IPS-NIHi7 (cell line): ENCODE measurements around the gene C17orf113.

Source experiments
- DNase-seq: peaks from one replicate; pipeline ENCODE4 v3.0.0; 2012; ENCODE audit warnings: mixed read lengths; ENCODE audit errors: extremely low spot score

Gene C17orf113

GRCh38 chr17:42050393-42051012 lies at the start of gene C17orf113:
TSS of gene C17orf113 (minus strand) at chr17:42050601. CDS start at chr17:42043376, 7,225 bp downstream.
- DNase-seq, result peak; percentile 81

GRCh38 chr17:42098730-42099399 lies 48.5 kb upstream of the C17orf113 start:
- no peak for DNase-seq

GRCh38 chr17:42097691-42098631 lies 47.6 kb upstream of the C17orf113 start, which contains the start of gene ZNF385C:
TSS of gene ZNF385C (minus strand) at chr17:42098473. CDS start at chr17:42063056, 35,417 bp downstream.
- peak; percentile 70 for DNase-seq

- DNase-seq, result no peak
These were observed 46.1 kb upstream of the C17orf113 start for GRCh38 chr17:42096360-42097111.

- DNase-seq, result no peak
These were observed 44.1 kb upstream of the C17orf113 start for GRCh38 chr17:42094375-42095069.

GRCh38 chr17:42092939-42093338 lies 42.5 kb upstream of the C17orf113 start:
- DNase-seq, result no peak

- DNase-seq, result no peak
These were observed 40.8 kb upstream of the C17orf113 start for GRCh38 chr17:42090964-42091790.

GRCh38 chr17:42088736-42089135 lies 38.3 kb upstream of the C17orf113 start:
- no peak for DNase-seq

GRCh38 chr17:42087736-42088705 lies 37.6 kb upstream of the C17orf113 start:
- DNase-seq, result no peak

GRCh38 chr17:42087042-42087701 lies 36.8 kb upstream of the C17orf113 start:
- DNase-seq, result no peak

- no peak for DNase-seq
These were observed 31.2 kb upstream of the C17orf113 start for GRCh38 chr17:42081516-42082129.

GRCh38 chr17:42079541-42079940 lies 29.1 kb upstream of the C17orf113 start:
- DNase-seq, result no peak

- DNase-seq, result no peak
These were observed 28.1 kb upstream of the C17orf113 start for GRCh38 chr17:42078396-42079043.

GRCh38 chr17:42077755-42078154 lies 27.4 kb upstream of the C17orf113 start:
- DNase-seq, result no peak

GRCh38 chr17:42076797-42077559 lies 26.6 kb upstream of the C17orf113 start:
- no peak for DNase-seq

- no peak for DNase-seq
These were observed 25.4 kb upstream of the C17orf113 start for GRCh38 chr17:42075789-42076188.
